GM19023 (cell line): Measurements from ENCODE around the gene KIAA1671.

Experiments
- ATAC-seq: cut with Tn5 transposase; IDR thresholded peaks from one replicate; pipeline ENCODE4 v1.9.1; 2021; ENCODE audit warnings: mild to moderate bottlenecking, moderate library complexity; ENCODE audit not compliant: unreplicated experiment

The KIAA1671 gene

GRCh38 chr22:25032066-25032465 is 79.5 kb downstream of the KIAA1671 start:
- ATAC-seq = no peak

- no peak for ATAC-seq
Measured at GRCh38 chr22:25035715-25036114, 83.2 kb downstream of the KIAA1671 start.

GRCh38 chr22:25038239-25038638 is 85.7 kb downstream of the KIAA1671 start:
- no peak for ATAC-seq

GRCh38 chr22:25038771-25039170 is 86.3 kb downstream of the KIAA1671 start:
- ATAC-seq = no peak

GRCh38 chr22:25039255-25039654 is 86.7 kb downstream of the KIAA1671 start:
- no peak for ATAC-seq

GRCh38 chr22:25039754-25040153 is 87.2 kb downstream of the KIAA1671 start:
- no peak for ATAC-seq

GRCh38 chr22:25045159-25045558 is 92.6 kb downstream of the KIAA1671 start:
- ATAC-seq = no peak

GRCh38 chr22:25048071-25048470 is 95.6 kb downstream of the KIAA1671 start:
- ATAC-seq = no peak

- ATAC-seq = no peak
Measured at GRCh38 chr22:25048659-25049647, 96.4 kb downstream of the KIAA1671 start.

GRCh38 chr22:25049770-25050169 is 97.3 kb downstream of the KIAA1671 start:
- no peak for ATAC-seq

GRCh38 chr22:25050566-25050965 is 98.0 kb downstream of the KIAA1671 start:
- ATAC-seq = no peak

GRCh38 chr22:25051073-25051472 is 98.6 kb downstream of the KIAA1671 start:
- ATAC-seq = no peak

GRCh38 chr22:25051983-25052710 is 99.6 kb downstream of the KIAA1671 start:
- ATAC-seq = no peak

GRCh38 chr22:25053153-25053805 is 100.8 kb downstream of the KIAA1671 start:
- no peak for ATAC-seq

GRCh38 chr22:25054943-25055511 is 102.5 kb downstream of the KIAA1671 start:
- ATAC-seq = no peak

GRCh38 chr22:25057013-25057881 is 104.7 kb downstream of the KIAA1671 start:
- ATAC-seq = no peak

GRCh38 chr22:25059438-25059837 is 106.9 kb downstream of the KIAA1671 start:
- no peak for ATAC-seq

- no peak for ATAC-seq
Measured at GRCh38 chr22:25060522-25061071, 108.1 kb downstream of the KIAA1671 start.

GRCh38 chr22:25061134-25061533 is 108.6 kb downstream of the KIAA1671 start:
- ATAC-seq = no peak
